ENCODE measurements around the gene ACACA.

ACACA gene

DNA sequence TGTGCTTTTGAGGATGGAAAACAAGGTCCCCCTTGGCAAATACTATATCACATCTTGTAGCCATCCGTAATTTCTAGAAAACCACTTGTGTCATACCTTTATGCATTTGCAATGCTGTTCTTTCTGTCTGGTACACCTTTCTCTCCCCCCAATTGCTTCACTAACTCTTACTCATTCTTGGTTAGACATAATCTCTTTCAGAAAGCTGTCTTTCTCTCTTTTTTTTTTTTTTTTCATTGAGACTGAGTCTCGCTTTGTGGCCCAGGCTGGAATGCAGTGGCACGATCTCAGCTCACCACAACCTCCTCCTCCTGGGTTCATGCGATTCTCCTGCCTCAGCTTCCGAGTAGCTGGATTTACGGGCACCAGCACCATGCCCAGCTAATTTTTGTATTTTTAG, 125.8 kb downstream of the ACACA start:
- Histone ChIP-seq H3K36me3 (peaks cover 72% of the 10 kb centered on the region), H3K9me3 (no peaks in the 10 kb centered on the region), H3K4me1 (no peaks in the 10 kb centered on the region), H3K4me3 (ENCODE audit: low read depth, low read length) (no peak overlapping the region), H3K27me3 (no peaks in the 10 kb centered on the region)
- TF ChIP-seq, protein P1, sequence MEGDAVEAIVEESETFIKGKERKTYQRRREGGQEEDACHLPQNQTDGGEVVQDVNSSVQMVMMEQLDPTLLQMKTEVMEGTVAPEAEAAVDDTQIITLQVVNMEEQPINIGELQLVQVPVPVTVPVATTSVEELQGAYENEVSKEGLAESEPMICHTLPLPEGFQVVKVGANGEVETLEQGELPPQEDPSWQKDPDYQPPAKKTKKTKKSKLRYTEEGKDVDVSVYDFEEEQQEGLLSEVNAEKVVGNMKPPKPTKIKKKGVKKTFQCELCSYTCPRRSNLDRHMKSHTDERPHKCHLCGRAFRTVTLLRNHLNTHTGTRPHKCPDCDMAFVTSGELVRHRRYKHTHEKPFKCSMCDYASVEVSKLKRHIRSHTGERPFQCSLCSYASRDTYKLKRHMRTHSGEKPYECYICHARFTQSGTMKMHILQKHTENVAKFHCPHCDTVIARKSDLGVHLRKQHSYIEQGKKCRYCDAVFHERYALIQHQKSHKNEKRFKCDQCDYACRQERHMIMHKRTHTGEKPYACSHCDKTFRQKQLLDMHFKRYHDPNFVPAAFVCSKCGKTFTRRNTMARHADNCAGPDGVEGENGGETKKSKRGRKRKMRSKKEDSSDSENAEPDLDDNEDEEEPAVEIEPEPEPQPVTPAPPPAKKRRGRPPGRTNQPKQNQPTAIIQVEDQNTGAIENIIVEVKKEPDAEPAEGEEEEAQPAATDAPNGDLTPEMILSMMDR (IDR thresholded peaks at IDR 0.05; ENCODE audit: low read depth, low read length) = no peak
- no peak for DNase-seq

DNA sequence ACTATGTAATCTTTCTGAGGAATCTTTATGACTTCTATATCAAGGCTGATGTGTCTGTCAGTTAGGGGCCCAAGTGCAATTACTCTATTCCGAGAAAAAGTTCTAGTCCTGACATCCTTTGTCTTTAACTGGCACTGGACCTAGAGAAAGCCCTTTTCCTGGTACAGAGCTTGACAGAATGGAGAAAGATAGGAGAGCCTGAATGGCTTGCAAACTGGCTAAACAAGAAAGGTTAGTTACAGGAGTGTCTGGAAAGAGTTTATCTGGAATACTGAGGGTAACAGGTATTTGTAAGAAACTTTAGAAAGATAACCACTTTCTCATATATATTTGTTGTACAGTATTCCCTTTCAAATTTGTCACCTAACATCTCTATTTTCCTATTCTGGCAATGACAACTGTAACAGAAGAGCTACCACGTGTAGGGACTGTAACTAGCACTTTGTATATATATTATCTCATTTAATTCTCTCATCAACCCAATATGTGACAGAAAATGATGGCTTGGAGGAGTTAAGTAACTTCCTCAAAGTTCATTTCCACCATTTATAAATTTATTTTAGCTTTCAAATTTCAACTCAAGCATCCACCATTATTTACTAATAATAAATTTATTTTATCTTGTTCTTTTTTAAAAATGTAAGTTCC, 128.3 kb downstream of the ACACA start:
- TF ChIP-seq, protein P1 (IDR thresholded peaks at IDR 0.05; ENCODE audit: low read depth, low read length) = no peak
- H3K9me3 ChIP-seq = no peaks in the 10 kb centered on the region
- no peaks in the 10 kb centered on the region for H3K27me3 ChIP-seq
- H3K4me1 ChIP-seq = no peaks in the 10 kb centered on the region
- H3K4me3 ChIP-seq (ENCODE audit: low read depth, low read length) = no peak overlapping the region
- H3K36me3 ChIP-seq = peaks cover 82% of the 10 kb centered on the region
- no peak for DNase-seq

DNA sequence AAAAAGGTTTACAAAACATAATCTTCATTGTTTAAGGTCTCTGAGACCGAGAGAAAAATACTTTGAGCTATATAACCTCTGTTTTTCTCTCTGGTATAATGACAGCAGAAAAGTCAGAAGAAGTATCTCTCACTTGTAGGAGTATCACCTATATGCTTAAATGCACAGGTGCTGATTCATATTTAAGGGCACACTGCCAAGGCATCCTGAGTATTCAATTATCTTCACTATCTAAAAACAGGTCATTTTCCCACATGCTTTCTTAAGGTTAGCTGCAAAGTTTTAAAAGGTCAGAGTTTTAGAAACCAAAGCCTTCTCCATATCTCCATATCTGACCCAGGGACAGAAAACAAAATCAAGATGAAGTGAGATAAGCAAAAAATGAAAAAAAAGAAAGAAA, 130.2 kb downstream of the ACACA start:
- Histone ChIP-seq H3K27me3 (no peaks in the 10 kb centered on the region), H3K4me1 (no peaks in the 10 kb centered on the region), H3K9me3 (no peaks in the 10 kb centered on the region), H3K36me3 (peaks cover 73% of the 10 kb centered on the region), H3K4me3 (ENCODE audit: low read depth, low read length) (no peak overlapping the region)
- DNase-seq = no peak
- TF ChIP-seq, protein P1 (IDR thresholded peaks at IDR 0.05; ENCODE audit: low read depth, low read length) = no peak

DNA sequence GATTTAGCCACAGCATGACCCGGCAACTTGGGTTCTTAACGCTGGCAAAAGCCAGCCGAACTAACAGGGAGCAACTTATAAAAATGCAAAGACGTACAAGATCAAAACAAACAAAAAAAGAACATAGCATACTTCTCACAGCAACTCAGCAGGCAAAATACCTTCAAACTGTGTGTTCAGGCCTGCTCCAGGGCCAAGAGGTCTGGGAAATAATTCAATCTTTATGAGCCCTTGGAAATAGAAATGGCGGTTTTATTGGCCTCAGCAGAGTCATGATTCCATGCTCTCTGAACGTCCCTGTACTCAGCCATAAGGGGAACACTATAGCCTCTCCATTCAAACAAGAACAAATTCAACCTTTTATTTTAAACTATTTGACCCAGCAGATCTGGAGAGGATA, 132.2 kb downstream of the ACACA start:
- no peak for DNase-seq

DNA sequence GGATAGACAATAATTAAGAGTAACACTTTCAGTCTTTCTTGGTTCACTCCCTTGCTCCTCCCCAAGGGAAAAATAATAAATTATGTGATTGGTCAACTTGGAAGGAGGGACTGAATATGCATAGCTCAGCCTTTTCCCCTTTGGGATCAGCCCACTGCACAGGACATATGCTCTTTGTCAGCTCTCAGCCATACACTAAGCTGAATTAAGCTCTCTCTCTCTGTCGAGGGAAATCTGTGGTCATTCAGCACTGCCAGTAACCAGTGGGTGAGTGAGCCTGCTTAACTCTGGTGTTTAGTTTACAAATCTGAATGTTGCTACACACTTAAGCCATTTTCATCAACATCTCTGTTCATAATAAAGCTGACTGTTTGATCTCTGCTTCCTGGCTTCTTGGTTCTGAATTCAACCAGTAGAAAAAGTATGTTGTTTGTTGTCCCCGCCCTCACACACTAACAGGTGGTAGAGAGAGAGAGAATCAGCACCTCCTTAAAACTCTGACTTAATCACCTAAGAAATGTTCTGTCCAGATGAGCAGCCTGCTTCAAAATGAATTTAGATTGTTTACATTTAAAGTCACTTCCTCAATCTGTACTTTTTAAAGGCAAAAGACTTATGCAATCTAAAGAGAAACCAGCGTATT, 133.1 kb downstream of the ACACA start:
- TF ChIP-seq, protein P1 (IDR thresholded peaks at IDR 0.05; ENCODE audit: low read depth, low read length) = no peak
- Histone ChIP-seq H3K27me3 (no peaks in the 10 kb centered on the region), H3K36me3 (peaks cover 76% of the 10 kb centered on the region), H3K4me3 (ENCODE audit: low read depth, low read length) (no peak overlapping the region), H3K4me1 (no peaks in the 10 kb centered on the region), H3K9me3 (no peaks in the 10 kb centered on the region)
- DNase-seq = no peak

More for the DNA sequence above, 132.2 kb downstream of the ACACA start:
- H3K36me3 ChIP-seq = peaks cover 72% of the 10 kb centered on the region
- no peak overlapping the region for H3K4me3 ChIP-seq (ENCODE audit: low read depth, low read length)
- H3K4me1 ChIP-seq = no peaks in the 10 kb centered on the region
- no peaks in the 10 kb centered on the region for H3K27me3 ChIP-seq
- H3K9me3 ChIP-seq = no peaks in the 10 kb centered on the region
- TF ChIP-seq, protein P1 (IDR thresholded peaks at IDR 0.05; ENCODE audit: low read depth, low read length) = no peak

DNA sequence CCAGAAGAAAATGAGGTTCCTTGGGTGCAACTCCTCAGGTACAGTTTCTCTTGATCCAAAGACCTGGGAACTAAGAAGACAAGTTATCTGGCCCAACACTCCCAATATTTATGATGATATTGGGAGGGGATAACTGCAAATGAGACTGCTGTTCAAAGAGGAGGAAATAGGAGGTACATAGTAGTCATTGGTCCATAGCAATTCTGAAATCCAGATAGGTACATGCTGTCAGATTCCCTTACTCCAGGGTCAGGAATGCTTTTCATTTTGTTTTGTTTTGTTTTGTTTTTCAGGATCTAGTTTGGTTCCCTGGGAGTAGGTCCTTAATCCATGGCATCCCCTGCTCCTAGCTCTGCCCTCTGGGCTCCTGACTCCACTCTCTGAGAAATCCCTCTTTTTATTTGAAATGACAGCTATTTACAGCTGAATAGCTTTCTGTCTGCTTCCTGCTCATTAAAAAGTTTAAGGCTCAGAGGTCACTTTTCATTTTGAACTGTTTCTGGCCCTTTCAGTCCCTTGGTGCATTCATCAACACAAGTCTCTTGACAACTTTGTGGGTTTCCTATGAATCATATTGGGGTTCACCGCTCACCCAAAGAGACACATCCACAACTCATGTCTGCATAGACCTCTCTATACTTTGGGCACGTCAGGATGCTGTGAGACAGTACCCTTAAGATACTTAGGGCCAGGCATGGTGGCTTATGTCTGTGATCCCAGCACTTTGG, 141.0 kb downstream of the ACACA start:
- no peaks in the 10 kb centered on the region for H3K9me3 ChIP-seq
- H3K4me1 ChIP-seq = no peaks in the 10 kb centered on the region
- no peaks in the 10 kb centered on the region for H3K27me3 ChIP-seq
- peaks cover 93% of the 10 kb centered on the region for H3K36me3 ChIP-seq
- TF ChIP-seq, protein P1 (IDR thresholded peaks at IDR 0.05; ENCODE audit: low read depth, low read length) = no peak
- no peak overlapping the region for H3K4me3 ChIP-seq (ENCODE audit: low read depth, low read length)
- no peak for DNase-seq

Measured in BE2C (cell line).